Measurements from ENCODE around the gene PROSER3.

DNA sequence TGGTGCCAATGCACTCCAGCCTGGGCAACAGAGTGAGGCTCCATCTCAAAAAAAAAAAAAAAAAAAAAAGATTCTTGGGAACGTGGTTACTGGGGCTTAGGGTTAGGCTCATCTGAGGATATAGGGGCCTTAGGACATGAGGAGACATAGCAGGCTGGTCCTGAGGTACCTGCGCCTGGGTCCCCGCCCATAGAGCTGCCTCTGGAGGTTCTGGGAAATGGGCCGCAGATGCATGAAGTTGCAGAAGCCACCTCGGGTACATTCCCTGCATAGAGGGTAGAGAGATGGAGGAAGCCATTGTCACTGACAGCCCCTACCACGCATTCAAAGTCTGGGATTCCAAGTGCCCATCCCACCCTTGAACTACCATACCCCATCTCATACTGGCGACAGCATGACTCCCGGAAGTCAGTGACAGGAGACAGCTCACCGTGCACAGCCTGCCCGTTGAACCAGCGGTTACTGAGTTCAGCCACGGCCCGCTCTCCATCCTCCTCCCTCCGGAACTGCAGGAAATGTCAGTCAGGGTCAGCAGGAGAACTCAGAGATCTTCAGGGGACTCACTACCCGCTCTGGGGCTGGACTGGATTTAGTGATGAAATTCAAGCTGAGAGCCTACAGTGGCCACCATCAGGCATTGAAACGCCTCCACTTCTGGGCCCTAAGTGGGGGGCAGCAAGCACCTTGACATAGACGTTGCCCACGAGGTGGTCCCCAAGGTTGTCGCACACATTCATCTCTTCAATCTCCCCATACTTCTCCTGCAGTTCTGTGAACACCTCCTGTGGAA is 14.1 kb upstream of the PROSER3 start:
- TF ChIP-seq BRD4 (IDR thresholded peaks at IDR 0.05) (no peak), CHD4 (IDR thresholded peaks at IDR 0.05; ENCODE audit: insufficient read depth, insufficient replicate concordance, low read depth, low read length, poor library complexity, severe bottlenecking) (no peak), ZNF282 (CRISPR knock-in tag; IDR thresholded peaks at IDR 0.05) (no peak), RFX5 (IDR thresholded peaks at IDR 0.05; ENCODE audit: low read depth, low read length) (no peak), HDAC6 (IDR thresholded peaks at IDR 0.05; ENCODE audit: low read depth, low read length) (no peak), POLR2AphosphoS5 (IDR thresholded peaks at IDR 0.05; ENCODE audit: control insufficient read depth, insufficient read depth, low read depth, low read length) (no peak), ZNF184 (CRISPR knock-in tag; IDR thresholded peaks at IDR 0.05) (no peak)
- TF ChIP-seq, protein P1, sequence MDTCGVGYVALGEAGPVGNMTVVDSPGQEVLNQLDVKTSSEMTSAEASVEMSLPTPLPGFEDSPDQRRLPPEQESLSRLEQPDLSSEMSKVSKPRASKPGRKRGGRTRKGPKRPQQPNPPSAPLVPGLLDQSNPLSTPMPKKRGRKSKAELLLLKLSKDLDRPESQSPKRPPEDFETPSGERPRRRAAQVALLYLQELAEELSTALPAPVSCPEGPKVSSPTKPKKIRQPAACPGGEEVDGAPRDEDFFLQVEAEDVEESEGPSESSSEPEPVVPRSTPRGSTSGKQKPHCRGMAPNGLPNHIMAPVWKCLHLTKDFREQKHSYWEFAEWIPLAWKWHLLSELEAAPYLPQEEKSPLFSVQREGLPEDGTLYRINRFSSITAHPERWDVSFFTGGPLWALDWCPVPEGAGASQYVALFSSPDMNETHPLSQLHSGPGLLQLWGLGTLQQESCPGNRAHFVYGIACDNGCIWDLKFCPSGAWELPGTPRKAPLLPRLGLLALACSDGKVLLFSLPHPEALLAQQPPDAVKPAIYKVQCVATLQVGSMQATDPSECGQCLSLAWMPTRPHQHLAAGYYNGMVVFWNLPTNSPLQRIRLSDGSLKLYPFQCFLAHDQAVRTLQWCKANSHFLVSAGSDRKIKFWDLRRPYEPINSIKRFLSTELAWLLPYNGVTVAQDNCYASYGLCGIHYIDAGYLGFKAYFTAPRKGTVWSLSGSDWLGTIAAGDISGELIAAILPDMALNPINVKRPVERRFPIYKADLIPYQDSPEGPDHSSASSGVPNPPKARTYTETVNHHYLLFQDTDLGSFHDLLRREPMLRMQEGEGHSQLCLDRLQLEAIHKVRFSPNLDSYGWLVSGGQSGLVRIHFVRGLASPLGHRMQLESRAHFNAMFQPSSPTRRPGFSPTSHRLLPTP (IDR thresholded peaks at IDR 0.05; ENCODE audit: borderline replicate concordance, extremely low read depth, insufficient read length) = no peak
- TF ChIP-seq, protein P2, sequence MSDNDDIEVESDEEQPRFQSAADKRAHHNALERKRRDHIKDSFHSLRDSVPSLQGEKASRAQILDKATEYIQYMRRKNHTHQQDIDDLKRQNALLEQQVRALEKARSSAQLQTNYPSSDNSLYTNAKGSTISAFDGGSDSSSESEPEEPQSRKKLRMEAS (CRISPR knock-in tag; IDR thresholded peaks at IDR 0.05) = no peak

All from K562 (cell line).